NCI-H82 treated with DMSO at 0.1 percent for 48 hours (cell line): ENCODE data around the gene CNBP.
A peak's percentile ranks its signal among the peaks of the same experiment; 100 is the strongest.

Experiments
- DNase-seq: peaks from one replicate; lab custom pipeline; 2025; ENCODE audit not compliant: unreplicated experiment; lab: John Stamatoyannopoulos, UW

The CNBP gene

DNA sequence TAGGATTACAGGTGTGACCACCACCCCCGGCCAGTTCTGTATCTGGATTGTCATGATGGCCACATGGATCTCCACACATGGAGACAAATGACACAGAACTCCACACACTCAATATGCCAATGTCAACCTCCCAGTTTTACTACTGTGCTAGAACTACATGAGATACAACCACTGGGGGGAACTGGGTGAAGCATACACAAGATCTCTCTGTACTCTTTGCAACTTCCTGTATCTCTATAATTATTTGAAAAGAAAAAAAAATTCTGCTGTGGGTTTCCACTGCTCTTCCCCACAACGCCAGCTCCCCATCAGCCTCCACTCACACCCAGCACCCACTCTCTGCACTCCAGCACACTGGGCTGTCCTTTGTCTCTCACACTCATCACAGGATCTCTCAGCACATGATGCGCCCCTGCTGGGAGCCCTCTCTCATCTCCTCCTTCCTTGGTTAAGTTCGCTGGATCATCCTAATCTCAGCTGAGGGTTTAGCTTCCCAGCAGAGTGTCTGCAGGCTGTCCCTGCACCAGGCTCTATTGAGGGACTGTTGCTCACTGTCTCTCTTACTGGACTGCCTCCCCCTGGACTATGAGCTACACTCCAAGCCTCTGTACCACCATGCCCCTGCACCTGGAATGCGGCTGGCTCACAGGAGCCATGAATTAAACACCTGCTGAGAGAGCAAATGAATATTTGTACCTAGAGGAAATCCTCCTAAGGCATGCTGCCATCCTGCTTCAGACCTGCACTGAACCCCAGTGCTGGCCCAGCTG is 51.4 kb downstream of the CNBP start:
- no peak for DNase-seq

GRCh38 chr3:129131465-129132088 is 52.1 kb downstream of the CNBP start:
- no peak for DNase-seq

- no peak for DNase-seq
Measured at GRCh38 chr3:129130291-129130813, 53.3 kb downstream of the CNBP start.

GRCh38 chr3:129128357-129129155 is 55.1 kb downstream of the CNBP start:
- DNase-seq: no peak

GRCh38 chr3:129126726-129127280 is 56.9 kb downstream of the CNBP start:
- no peak for DNase-seq

GRCh38 chr3:129123314-129124060 is 60.2 kb downstream of the CNBP start:
- DNase-seq: no peak

GRCh38 chr3:129122412-129123011 is 61.2 kb downstream of the CNBP start:
- DNase-seq: no peak

DNA sequence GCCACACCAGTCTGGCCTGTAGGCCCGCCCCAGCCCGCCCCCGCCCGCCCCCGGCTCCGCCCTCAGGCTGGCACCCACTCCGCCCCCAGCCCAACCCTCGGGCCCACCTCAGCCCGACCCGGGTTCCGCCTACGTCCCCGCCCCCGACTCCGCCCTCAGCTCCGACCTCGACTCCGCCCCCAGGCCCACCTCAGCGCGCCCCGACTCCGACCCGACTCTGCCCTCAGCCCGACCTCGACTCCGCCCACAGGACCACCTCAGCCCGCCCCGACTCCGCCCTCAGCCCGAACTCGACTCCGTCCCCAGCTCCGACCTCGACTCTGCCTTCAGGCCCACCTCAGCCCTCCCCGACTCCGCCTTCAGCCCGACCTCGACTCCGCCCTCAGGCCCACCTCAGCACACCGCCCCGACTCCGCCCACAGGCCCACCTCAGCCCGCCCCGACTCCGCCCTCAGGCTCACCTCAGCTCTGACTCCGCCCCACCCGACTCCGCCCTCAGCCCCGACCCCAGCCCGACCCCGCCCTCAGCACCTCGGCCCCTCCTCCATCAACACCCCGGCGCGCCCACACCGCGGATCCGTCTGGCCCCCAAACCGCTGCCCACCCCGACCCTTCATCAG is 61.8 kb downstream of the CNBP start, which contains the start of gene RAB43:
Gene RAB43, minus strand, starts transcription at position 13 of the 620 bp plus-strand sequence. CDS start 315 bp downstream, outside the sequence.
- peak; percentile 91 for DNase-seq

- DNase-seq: no peak
Measured at GRCh38 chr3:129121016-129121791, 62.5 kb downstream of the CNBP start.

GRCh38 chr3:129120254-129121004 is 63.3 kb downstream of the CNBP start:
- no peak for DNase-seq

GRCh38 chr3:129119365-129120100 is 64.2 kb downstream of the CNBP start:
- no peak for DNase-seq

GRCh38 chr3:129118745-129119144 is 65.0 kb downstream of the CNBP start:
- no peak for DNase-seq
